Posterior vena cava (tissue), 2 donors: ENCODE data around the gene MATR3. TPM values are rescaled to one million over a fixed set of nuclear protein-coding genes. Genes with fewer than 3 reads are reported as not detected.
"Not testable (repeated sequence)": the region's sequence is repeated elsewhere in the genome, so short reads cannot be mapped to it uniquely, and the experiment has no call there.

ENCODE experiments used
- DNase-seq: peaks from one replicate; pipeline ENCODE4 v3.0.0-alpha.2; 2020; ENCODE audit warnings: low spot score
- intact Hi-C, 2 donors: fragments of 100-400 bp; cut with DNase I; formaldehyde crosslinking; loops; one replicate each; pipeline versions ENCODE4 v1.14.1 to v1.14.2; 2022 to 2023
- total RNA-seq, 2 donors: library from RNA; stranded (reverse); fragmentation: NEBNext Ultra II Directional; extraction: Animal tissue kit (Norgen Biotek cat#: 25700); gene quantifications; one replicate each; pipeline ENCODE4 v1.2.1, GENCODE V29; 2021
- donor health status: DM: yes; HTN: yes; CAD: no.
- donor health status: DM: yes; HTN: yes; CAD: no.

MATR3 gene
- total RNA-seq, 2 donors from 2014 or later, result 139 to 148 TPM

DNA sequence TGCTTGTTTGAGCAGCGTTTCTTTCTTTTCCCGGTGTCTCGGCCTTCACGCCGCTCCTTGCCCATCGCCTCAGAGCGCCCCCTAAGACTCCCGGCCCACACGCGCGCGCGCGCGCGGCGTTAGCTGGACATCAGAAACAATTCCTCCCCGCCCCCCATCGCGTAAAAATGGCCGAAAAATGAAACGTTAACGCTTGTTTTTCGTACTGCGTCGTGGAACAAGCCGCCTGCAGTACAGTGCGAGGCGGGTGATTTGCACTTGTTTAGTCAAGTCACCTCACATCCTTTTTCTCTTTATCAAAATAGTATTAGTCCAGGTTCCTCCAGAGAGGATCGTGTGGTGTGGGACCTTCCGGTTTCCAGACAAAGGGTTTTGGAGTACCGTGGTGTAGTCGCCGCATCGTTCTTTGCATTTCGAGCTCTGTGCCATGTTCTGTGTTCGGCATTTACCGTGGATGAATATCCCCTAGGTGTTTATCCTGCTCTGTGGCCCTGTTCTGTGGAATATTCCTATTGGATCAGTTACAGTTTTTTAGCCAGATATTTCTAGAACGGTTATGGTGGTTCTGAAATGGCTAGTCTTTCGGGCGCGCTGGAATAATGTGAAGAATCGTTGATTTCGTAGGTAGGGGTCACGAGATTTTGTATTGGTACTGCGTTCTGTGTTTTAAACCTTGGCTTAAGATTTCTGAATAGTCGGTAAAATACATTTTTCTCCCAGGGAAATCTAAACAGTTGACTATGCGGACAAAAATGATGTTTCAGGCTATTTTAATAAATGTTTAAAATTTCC is 1.0 kb downstream of the MATR3 start:
- DNase-seq, result peak; percentile 91
- intact Hi-C loops, result no loop called here

DNA sequence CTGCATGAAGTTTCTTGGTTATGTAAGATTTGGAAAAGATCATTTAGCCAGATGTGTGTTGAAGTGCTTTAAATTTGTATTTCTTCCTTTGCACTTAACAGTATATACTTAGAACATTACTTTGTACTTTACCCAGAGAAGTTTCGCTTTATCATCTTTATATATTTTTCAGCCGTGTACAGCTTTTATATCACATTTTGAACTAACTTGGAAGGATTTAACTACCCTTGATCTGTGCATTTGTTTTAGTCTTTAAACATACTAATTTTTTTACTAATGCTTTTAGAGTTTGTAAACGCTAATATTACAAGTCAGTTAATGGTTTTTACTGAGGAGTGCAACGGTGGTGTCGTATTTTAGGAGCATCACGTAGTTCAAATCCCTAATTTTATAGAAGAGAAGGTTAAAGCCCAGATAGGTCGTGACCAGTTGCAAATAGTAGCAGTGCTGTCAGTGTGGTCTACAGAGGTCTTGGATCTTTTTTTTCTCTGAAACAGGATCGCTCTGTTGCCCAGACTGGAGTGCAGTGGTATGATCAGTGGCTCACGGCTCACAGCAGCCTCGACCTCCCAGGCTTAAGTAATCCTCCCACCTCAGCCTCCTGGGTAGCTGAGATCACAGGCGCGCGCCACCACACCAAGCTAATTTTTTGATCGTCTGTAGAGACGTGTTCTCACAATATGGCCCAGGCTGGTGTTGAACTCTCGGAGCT is 2.0 kb downstream of the MATR3 start:
- intact Hi-C loops, result no loop called here
- DNase-seq, result no peak

DNA sequence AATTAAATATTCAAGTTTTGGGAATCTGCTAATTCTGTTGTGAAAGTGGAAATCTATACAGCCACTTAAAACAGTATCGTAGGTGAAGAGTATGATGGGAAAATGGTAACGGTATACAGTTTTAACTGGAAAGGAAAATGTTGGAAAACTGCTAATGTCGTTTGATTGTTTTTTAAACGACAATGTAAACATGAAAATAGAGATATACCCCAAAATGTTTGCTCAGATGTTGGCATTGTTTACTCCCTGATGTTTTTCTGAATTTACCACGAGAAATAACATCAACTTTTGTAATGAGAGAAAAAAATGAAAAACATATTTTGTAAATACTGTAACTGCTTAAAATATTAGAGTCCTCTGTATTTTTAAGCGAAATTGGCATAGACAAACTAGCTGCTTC is 2.7 kb downstream of the MATR3 start:
- intact Hi-C loops, result no loop called here
- no peak for DNase-seq

DNA sequence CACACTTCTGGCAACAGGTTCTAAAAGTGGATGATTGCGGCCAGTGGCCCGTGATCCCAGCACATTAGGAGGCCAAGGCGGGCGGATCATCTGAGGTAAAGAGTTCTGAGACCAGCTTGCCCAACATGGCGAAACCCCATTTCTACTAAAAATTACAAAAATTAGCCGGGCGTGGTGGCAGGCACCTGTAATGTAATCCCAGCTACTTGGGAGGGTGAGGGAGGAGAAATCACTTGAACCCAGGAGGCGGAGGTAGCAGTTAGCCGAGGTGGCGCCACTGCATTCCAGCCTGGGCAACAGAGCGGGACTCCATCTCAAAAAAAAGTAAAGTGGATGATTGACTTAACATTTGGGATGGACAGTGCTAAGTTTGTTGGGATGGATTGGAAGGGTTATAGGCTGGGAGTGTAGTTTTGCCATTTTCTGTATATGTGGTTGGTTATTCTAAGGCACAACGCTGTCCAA is 3.4 kb downstream of the MATR3 start:
- no peak for DNase-seq
- intact Hi-C loops, result no loop called here

DNA sequence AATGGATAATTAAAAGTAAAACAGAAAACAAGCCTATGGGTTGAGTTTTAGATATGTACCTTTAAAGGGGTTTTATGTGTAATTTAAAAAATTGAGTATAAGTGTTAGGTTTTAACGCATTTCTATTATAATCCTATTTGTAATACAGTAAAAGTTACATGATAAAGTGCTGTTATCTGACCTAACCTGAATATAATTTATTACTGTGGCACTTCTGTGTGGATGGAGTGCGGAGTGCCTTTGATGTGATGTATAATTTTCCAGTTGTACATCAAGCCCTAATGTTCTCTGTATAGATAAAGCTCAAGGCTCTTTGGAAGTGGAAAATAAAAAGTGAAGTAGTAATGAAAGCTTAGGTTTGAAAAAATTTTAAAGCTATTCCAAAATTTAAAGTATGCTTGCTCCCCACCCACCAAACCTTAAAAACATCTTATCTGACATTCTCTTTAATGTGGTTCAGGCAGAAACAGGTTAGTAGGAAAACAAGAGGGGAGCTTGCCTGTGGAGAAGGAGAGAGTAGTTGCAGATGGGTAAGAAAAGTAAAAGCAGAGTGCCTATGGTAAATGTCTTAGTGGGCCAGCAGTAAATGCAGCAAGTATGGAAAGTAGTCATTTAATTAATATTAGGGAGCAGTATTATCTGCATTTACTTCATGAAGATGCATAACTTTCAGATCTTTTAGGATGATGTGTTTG is 4.0 kb downstream of the MATR3 start:
- intact Hi-C loops, result no loop called here
- DNase-seq, result no peak

DNA sequence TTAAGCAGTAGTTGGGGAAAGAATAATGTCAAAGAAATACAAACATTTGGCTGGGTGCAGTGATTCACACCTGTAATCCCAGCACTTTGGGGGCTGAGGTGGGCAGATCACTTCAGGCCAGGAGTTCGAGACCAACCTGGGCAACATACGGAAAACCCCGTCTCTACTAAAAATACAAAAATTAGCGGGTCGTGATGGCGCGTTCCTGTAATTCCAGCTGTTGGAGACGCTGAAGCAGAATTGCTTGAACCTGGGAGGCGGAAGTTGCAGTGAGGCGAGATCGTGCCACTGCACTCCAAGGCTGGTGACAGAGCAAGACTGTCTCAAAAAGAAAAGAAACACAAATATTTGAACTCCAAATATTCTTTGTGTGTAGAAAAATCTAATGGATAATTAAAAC is 4.7 kb downstream of the MATR3 start:
- no peak for DNase-seq
- intact Hi-C loops, result no loop called here

DNA sequence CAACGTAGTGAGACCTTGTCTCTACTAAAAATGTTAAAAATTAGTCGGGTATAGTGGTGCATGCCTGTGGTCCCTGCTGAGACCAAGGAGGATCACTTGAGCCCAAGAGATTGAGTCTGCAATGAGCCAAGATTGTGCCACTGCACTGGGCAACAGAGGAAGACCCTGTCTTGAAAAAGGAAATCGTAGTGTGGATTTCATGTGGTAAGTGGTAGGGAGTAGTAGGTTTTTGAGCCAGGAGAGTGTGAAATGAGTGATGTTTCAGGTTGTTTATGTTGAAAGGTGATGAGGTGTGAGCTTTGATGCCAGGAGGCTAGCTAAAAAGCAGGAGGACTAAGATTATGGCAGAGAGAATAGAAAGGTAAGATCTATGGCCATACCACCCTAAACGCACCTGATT is 5.9 kb downstream of the MATR3 start:
- intact Hi-C loops, result no loop called here
- DNase-seq, result no peak

DNA sequence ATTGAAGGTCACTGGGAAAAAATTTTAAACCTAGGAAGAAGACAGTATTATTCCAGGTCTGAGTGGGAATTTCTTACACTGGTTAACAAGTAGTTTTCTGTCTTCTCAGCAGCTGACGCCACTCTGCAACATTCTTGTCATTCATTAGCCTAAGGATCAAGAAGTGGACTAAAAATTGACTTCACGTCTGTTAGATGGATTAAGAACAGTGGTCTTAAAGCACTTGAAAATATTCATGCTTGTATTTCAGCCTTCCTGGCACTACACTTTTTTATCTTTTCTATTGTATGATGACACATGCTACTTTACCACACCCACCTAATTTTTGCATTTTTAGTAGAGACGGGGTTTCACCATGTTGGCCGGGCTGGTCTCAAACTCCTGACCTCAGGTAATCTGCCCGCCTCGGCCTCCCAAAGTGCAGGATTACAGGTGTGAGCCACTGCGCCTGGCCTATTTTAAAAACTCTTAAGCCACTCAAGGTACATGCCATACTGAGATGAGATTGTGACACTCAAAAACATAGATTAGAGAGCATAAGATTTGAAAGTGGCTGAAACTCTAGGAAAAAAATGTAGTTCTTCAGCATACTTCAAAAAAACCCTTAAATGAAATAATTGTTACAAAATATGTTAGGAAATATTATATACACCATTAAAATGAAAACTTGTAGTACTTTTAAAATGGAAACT is 8.4 kb downstream of the MATR3 start:
- intact Hi-C loops, result no loop called here

DNA sequence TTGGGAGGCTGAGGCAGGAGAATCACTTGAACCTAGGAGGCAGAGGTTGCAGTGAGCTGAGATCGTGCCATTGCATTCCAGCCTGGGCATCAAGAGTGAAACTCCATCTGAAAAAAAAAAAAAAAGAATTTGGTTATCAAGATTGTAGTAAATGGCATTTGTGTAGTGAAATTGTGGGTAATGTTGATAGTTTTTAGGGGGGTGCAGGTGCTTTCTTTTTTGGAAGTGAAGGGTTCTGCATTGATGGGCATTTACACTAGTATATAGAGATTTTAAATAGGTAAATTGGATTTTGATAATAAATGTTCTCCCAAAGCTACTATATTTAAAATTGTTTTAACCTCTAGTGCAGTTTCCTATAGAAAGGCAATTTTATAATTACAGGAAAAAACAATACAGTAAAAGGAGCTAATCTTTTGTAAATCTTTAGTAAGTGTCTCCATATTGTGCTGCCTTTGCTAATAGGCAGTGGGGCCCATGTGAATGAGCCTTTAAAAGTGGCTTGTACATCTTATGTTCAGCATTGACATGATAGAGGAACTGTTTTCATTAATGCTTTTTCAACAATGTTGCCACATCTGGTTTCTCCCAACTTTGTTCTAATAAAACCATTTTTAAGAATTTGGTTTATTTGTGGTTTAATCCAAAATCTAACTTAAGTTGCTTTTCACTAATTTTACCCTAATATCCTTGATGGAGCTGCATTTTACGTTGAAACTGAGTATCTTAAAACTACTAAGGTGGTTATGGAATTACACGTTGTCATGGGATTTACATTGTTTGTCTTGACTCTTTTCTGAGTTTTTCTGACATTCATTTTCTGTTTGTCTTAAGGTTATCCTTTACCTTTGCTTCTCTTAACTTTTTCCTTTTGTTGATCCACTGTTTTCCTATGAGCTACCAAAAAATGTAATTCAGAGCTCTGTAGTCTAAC is 11.1 kb downstream of the MATR3 start:
- no peak for DNase-seq
- intact Hi-C loops, result no loop called here

More for the DNA sequence above, 8.4 kb downstream of the MATR3 start:
- DNase-seq, result no peak

DNA sequence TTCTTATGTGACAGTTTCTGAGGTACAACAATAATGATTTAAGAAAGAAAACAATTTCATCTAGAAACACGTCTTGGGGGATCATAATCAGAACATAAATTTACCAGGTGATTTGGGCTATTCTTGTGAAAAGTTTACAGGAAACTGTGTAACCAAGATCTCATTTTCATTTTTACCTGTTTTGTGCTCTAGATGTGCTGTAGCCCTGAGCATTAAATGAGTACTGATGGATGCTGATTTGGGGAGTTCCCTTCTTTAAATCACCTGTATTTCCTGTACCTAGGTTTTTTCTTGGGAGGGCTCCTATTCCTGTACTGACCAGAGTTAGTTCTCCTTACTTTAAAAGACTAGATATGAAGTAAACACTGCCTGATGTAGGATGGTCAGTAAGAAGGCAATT is 12.7 kb downstream of the MATR3 start:
- intact Hi-C loops, result no loop called here
- no peak for DNase-seq

DNA sequence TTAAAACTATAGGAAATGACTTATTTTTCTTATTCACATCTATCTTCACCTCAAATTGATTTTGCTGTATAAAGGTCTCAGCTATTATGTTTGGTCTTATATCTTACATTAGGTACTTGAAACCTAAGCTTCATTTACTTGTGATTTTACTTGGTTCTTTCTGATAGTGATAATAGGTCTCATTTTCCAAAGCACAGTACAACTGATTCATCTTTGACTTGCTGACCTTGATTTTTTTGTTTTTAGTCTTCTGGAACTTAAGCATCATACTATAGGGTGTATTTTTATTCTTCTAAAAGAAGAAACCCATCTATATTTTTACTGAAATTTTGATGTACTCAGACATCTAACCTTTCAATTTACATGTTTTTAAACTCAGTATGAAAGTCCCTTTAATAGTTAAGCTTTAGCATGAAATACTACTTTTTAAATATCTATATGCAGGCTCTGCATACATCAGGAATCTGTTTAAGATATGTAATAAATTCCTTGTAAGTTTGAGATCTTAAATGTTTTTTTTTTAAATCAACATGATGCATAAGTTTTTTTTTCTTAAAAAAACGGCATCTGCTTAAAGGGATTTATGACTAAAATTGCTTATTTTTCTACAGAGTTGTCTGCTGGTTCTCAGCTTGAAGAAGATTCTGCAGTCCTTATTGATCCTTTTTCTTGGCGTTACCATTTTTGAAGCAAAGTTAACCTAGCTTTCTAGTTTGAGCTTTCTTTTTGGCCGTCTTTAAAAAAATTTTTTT is 13.3 kb downstream of the MATR3 start:
- DNase-seq, result no peak

DNA sequence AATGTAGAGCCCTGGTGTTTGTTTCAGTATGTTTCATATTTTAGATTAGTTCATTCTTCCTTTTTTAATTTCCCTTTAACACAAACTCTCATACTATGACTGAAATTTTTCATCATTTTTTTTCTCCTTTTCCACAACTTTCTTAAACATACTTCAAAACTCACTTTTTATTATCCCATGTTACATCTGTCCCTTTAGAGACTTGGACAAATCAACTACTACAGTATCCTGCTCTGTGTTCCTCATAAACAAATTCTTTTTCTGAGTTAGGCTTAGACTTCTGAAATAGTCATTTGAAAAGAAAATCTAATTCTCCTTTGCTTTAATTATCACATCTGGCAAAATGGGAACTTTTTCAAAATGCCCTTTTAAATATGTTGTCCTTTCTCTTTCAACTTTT is 15.3 kb downstream of the MATR3 start:
- no peak for DNase-seq
- intact Hi-C loops, result no loop called here

More for the DNA sequence above, 13.3 kb downstream of the MATR3 start:
- intact Hi-C loops, result no loop called here

DNA sequence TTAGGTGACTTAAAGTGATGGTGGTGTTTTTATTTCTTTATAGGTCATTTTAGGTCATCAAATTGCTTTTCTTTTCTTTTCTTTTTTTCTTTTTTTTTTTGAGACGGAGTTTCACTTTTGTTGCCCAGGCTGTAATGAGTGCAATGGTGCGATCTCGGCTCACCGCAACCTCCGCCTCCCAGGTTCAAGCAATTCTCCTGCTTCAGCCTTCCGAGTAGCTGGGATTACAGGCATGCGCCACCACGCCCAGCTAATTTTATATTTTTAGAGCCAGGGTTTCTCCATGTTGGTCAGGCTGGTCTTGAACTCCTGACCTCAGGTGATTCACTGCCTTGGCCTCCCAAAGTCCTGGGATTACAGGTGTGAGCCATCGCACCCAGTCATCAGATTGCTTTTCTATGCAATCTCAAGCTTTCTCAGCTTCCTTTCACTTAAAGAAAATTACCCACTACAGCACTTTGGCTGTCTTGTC is 17.2 kb downstream of the MATR3 start:
- DNase-seq, intact Hi-C loops: not testable (repeated sequence)

DNA sequence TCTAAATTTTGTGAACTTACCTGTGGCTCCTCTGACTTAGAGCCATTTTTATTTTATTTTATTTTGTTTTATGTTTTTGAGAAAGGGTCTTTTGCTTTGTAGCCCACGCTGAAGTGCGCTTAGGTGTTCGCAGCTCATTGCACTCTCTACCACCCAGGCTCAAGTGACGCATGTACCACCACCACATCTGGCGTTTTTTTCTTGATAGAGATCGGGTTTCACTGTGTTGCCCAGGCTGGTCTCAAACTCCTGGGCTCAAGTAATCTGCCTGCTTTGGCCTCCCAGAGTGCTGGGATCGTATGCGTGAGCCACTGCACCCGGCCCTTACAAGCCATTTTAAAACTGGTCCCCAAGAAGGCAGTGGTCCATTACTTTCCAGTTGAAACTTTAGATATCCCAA is 18.5 kb downstream of the MATR3 start:
- DNase-seq, result no peak
- intact Hi-C loops, result no loop called here

DNA sequence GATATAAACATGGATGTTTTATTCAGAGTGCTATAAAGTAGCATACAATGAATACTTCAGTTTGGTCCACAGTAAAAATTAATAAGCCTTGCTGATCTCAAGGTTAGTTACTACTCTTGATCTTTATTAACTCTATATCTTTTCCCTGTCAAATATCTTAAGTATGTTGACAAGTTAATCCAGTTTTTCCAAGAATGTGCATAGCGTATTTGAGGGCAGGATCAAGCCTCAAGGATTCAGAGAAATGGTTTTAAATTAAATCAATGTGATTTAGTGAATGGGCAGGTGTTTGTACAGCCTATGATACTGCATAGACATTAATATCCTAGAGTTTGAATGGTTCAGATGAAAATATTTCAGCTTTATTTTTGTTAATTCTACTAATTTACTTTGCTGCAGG is 20.7 kb downstream of the MATR3 start:
- intact Hi-C loops, result no loop called here
- no peak for DNase-seq

DNA sequence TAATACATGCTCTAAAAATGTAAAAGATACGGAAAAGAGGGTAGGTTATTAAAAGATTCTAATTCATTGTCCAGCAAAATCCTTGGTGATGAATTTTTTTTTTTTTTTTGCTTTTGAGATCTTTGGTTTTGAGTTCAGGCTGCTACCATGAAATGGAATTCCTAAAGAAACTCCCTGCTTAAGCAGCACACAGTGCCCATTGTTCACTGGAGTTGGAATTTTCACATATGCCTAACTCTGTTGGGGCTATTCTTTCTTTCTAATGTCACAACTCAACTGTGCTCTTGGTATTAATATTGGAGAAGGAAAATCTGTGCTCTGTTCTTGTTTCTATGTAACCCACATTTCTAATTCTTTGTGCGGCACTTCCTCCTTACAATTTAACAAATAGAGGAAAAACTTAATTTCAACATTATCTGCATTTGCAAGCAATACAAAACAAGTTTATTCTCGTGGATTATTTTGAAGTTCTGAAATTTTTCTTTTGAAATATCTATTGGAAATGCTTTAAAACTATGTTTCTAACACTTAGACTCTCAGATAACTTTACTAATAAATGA is 21.6 kb downstream of the MATR3 start:
- no peak for DNase-seq
- intact Hi-C loops, result no loop called here

DNA sequence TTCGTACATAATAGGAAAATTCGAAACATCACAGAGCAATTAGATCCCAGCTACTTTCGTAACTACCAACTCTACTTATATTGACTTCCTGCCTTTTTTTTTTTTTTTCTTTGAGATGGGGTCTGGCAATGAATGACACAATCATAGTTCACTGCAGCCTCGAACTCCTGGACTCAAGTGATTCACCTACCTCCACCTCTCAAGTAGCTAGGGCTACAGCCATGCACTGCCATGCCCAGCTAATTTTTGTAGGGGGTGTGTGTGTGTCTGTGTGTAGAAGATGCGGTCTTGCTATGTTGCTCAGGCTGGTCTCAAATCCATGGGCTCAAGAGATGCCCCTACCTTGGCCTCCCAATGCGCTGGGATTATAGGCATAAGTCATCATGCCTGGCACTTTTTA is 42.3 kb downstream of the MATR3 start:
- DNase-seq, result no peak
- intact Hi-C loops, result no loop called here

DNA sequence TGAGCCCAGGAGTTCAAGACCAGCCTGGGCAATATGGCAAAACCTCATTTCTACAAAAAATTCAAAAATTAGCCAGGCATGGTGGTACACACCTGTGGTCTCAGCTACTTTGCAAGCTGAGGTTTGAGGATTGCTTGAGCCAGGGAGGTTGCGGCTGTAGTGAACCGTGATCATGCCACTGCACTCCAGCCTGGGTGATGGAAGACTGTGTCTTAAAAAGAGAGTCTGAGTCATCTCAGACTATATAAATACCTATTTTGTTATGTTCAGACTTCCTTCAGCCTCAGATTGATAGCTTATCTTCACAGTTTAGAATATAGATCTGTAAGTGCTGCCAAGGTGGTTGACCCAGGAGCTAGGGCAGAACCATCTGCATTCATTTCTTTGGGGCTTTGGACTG is 46.5 kb downstream of the MATR3 start:
- intact Hi-C loops, result no loop called here
- DNase-seq, result no peak
